ENCODE results near the gene ZDHHC11.

DNA sequence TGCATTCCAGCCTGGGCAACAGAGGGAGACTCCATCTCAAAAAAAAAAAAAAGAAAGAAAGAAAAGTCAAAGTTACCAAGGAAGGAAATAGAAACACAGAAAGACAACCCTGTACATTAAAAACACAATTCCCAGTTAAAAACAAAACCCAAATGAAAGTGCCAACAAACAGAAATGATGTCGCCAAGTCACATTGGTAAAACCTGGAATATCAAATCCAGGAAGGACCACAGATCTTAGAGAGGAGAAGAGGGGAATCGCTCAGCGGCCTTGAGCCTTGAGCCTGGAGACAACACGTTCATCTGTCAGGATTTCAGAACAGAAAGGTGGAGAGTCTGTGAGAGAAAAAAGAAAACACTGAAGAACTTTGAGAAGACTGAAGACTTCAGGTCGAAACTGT is 1.2 kb upstream of the ZDHHC11 start:
- TF ChIP-seq, protein P1, sequence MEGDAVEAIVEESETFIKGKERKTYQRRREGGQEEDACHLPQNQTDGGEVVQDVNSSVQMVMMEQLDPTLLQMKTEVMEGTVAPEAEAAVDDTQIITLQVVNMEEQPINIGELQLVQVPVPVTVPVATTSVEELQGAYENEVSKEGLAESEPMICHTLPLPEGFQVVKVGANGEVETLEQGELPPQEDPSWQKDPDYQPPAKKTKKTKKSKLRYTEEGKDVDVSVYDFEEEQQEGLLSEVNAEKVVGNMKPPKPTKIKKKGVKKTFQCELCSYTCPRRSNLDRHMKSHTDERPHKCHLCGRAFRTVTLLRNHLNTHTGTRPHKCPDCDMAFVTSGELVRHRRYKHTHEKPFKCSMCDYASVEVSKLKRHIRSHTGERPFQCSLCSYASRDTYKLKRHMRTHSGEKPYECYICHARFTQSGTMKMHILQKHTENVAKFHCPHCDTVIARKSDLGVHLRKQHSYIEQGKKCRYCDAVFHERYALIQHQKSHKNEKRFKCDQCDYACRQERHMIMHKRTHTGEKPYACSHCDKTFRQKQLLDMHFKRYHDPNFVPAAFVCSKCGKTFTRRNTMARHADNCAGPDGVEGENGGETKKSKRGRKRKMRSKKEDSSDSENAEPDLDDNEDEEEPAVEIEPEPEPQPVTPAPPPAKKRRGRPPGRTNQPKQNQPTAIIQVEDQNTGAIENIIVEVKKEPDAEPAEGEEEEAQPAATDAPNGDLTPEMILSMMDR (IDR thresholded peaks at IDR 0.05; ENCODE audit: low read depth, low read length), result no peak
- no peak for TF ChIP-seq EZH2phosphoT487 (IDR thresholded peaks at IDR 0.05; ENCODE audit: low read depth)

Measured in OCI-LY3 (cell line).